Muscle of arm (tissue), 12 donors: ENCODE measurements around the gene PLEKHF1. TPM values are rescaled to one million over a fixed set of nuclear protein-coding genes. Genes with fewer than 3 reads are reported as not detected.
"Not testable (repeated sequence)": the region's sequence is repeated elsewhere in the genome, so short reads cannot be mapped to it uniquely, and the experiment has no call there.

Source experiments
- DNase-seq: peaks from one replicate; pipeline ENCODE4 v3.0.0-alpha.2; 2013
- polyA plus RNA-seq, 12 donors: library from polyadenylated mRNA; unstranded; fragments of 120-200 nt; gene quantifications; one replicate each; pipeline ENCODE4 v1.2.1, GENCODE V29; 2013; ENCODE audit not compliant: insufficient read length in 12 of 12

The PLEKHF1 gene
- polyA plus RNA-seq, 12 donors: 2.5 to 5.5 (median 3.5) TPM; not detected in 2

DNA sequence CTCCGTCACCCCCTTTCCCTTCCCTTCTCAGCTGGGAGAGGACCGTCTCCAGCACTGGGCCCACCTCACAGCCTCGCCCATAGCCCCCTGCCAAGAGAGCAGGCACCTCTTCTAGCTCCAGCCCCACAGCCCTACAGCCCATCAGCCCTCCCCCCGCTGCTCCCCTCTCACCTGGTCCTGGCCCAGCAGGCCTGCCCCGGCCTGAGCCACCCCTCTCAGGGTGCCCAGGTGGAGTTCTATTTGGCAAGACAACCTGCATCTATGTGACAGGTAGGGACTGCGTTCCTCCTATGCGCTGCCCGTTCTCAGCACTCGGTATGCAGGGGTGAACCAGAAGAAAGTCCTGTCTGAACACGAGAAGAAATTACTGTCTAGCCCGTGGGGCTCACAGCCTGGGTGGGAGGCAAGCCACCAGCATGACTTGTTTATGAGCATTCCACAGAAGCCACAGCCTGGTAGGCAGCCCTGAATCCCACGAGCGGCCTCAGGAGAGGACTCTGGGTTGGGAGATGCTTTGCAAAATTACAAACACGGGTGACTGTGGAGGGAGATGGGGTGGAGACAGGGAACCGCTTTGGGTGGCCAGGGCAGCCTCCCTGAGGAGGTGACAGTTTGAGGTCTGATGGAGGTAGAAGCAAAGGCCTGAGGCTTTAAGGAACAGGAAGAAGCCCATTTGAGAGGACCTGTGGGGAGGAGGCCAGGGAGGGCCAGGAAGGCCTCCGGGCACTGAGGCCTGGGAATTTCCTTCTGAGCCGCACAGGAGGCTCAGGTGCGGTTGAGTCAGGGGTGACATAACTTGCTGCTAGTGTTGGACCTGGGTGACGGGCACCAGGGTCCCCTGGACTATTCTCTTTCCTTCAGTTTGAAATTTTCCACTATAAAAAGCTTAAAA is 1.2 kb upstream of the PLEKHF1 start:
- no peak for DNase-seq

DNA sequence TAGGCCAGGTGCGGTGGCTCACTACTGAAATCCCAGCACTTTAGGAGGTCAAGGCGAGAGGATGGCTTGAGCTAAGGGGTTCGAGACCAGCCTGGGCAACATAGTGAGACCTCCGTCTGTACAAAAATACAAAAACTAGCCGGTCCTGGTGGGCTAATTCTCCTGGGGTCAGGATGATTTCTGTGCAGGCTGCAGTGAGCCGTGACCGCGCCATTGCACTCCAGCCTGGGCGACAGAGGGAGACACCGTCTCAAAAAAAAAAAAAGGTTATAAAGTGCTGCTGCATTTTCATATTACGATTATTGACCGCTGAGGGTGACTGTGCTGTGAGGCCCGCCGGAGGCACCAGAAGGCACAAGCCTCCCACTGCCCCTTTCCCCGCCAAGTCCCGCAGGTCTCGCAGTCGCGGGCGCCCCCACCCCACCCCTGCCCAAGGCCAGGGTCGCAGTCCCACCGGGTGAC is 477 bp upstream of the PLEKHF1 start:
- no peak for DNase-seq

DNA sequence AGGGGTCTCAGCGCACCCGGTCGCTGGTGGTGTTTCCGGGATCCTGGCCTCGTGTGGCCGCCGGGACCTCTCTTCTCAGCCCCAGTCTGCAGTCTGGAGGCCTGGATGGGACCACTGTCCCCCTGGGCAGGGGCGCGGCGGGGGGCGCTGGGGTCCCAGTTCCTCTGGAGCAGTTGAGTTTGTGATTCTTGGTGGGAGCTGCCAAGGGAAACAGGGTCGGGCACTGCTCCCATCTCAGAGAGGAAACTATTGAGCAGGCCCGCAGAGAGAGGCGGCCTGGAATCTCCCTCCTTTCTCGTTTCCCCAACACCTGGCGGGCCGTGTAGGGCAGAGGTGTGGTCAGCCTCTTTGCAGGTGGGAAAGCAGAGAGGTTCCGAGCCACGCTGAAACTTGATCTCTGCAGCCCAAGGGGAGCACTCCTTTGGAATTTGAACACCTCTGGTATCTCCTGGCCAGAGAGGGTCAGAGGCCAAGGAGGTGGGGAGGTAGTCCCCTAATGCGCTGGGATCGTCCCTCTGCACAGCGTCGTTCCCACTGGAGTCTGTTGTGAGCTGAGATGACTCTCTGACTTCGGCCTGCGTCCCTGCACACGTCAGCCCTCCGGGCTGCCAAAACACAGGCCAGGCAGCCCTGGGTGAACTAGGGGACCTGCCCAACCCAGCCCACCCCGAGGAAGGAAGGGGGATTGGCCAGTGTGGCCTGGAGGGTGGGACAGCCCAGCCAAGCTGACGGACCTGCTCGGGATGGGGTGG is 741 bp downstream of the PLEKHF1 start:
- no peak for DNase-seq

DNA sequence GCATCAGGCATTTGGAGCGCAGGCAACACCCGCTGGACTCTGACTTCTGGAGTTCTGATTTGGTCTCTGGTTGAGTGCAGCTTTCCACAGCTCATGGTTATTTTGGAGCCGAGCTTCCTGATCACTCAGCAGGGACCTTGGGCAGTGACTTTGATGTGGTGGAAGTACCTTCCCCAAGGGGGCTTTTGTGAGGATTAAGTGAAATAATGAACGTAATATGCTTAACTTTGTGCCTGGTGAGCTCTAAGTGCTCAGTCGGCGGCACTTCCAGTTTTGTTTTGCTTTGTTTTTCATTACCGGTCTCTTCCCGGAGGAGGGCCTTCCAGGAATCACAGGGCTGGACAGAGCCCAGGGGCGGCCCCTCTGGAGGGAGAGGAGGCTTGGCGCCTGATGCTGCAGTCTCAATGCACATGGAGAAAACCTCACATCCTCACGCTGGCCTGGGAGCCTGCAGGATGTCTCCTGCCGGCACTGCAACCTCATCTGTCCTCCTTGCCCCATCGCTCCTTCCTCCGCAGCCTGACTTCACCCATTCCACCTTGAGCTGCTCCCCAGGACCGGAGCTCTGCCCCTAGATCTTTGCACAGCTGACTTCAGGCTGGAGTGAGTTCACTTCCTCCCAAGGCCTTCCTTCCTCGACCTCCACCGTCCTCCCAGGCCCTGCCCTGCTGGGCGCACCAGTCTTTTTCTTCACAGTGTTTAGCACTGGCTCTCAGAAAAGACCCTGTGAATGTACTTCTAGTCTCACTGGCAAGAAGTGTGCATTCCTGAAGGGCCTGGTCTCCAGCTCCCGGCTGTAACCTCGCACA is 1.5 kb downstream of the PLEKHF1 start:
- DNase-seq: peak; percentile 85

DNA sequence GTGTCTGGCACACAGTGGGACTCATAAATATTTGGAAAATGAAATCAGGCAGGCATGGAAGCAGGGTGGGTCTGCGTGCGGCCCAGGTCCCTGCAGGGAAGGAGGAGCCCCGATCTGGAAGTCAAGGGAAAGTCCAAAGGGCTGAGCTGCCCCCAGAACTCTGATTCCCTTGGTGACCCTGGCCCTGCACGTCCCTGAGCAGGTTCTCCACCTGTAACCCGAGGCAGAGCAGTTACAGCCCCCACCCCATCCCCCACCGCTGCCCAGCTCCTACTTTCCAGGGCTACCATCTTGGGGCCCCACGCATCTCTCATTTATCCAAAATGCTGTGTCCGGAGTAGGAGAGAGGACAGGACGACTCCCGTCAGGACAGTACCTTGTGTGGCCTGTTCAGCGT is 2.1 kb downstream of the PLEKHF1 start:
- DNase-seq: no peak

DNA sequence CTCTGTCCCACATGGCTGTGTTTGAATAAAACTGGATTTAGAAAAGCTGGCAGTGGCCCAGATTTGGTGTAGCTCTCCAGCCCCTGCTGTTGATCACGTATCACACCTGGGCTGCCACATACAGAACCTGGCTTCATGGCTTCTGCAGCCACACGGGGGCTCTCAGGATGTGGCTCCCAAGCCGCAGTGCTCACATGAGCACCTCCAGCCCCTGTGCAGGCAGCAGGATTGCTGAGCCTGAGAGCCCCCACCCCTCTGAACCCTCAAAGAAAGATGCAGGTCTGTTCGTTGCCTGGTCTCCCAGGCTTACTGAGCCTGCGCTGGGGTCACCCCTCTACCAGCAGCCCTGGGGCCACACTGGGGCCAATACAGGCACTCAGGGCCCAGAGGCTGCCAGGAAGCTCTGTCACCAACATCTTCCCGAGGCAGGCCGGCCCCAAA is 2.7 kb downstream of the PLEKHF1 start:
- no peak for DNase-seq

DNA sequence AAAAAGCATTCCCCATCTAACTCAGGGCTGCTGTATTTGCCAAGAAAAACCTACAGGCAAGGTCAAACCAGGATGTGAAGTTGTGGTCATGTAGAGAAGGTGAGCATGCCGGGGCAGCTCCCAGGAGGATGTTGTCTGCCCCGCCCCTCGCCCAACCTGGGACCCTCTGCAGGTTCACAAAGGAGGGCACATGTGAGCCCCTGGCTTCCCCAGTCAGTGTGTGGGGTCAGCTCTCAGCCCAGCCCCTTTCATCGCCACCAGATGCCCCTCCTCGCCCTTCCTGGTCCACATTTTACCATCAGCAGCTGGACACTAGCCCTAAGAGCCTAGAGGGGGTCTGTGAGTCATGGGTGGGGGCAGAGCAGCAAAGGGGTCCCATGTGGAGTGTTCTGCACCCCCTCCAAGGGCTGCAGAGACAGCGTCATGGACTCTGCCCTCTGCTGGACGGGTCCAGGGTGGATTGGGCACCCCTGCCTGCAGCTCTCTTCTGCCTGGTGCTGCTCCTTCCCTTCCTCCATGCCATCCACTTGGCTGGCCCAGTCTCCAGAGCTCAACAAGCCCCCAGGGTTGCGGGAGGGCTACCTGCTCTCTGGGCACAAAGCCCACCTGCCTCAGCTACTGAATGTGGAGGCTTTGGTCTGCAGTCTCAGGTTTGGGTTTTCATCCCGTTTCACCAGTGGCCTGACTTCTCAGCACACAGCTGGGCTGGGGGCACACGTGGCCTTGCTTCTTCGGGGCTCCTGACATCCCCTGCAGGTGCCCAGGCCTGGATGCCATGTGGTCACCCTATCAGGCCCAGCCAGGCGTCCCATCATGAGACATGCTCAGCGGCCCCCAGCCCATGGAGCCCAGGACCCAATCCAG is 3.7 kb downstream of the PLEKHF1 start:
- no peak for DNase-seq

DNA sequence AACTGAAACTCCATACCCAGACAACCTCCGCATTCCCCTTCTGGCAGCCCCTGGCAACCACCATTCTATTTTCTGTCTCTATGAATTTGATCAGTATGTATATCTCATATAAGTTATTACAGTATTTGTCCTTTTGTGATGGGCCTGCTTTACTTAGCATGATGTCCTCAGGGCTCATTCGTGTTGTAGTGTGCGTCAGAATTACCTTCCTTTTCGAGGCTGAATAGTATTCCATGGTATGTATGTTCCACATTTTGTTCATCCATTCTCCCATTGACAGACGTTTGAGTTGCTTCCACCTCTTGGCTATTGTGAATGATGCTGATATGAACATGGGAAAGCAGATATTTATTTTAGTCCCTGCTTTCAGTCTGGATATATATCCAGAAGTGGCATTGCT is 5.0 kb downstream of the PLEKHF1 start:
- no peak for DNase-seq

DNA sequence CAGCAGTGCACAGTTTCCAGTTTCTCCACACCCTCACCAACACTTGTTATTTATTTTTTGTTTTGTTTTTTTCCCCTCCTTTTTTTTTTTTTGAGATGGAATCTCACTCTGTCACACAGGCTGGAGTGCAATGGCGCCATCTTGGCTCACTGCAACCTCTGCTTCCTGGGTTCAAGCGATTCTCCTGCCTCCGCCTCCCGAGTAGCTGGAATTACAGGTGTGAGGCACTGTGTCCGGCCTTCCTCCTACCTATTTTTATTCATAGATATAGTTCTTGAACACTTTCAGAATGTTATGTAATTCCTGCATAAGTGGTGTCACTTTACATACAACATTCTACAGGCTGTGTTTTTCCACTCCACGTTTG is 5.7 kb downstream of the PLEKHF1 start:
- DNase-seq: not testable (repeated sequence)

DNA sequence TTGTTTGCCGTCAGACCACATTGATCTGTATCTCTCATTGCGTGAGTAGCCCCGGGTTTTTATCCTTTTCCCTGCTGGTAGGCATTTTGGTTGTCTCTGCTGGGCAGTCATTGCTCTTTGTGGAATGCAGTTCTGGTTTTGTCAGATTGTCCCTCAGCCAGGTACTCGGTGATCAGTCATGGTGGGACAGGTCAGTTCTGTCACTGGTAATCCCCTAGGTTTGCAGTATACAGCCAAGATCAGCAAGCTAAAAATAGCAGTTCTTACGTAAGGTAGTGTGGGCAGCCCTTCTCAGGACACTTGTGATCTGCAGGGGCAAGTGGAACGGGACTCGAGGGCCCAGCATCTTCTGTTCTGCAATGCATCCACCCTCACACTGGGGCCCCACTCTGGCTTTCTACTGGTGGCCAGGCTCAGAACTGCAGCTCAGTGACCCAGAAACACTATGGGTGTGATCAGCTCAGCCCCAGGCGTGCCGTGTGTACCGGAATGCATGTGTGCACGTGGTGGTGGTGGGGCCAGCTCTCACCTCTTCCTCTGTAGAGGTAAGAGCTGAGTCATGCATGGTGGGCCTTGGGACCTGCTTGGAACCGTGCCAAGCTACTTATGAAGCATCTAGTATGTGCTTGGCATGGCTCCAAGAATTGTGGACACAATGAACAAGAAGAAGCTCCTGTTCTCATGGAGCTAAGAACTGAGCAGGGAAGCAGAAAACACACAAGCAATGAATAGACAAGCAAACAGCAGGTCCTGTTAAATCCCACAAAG is 6.3 kb downstream of the PLEKHF1 start:
- no peak for DNase-seq

DNA sequence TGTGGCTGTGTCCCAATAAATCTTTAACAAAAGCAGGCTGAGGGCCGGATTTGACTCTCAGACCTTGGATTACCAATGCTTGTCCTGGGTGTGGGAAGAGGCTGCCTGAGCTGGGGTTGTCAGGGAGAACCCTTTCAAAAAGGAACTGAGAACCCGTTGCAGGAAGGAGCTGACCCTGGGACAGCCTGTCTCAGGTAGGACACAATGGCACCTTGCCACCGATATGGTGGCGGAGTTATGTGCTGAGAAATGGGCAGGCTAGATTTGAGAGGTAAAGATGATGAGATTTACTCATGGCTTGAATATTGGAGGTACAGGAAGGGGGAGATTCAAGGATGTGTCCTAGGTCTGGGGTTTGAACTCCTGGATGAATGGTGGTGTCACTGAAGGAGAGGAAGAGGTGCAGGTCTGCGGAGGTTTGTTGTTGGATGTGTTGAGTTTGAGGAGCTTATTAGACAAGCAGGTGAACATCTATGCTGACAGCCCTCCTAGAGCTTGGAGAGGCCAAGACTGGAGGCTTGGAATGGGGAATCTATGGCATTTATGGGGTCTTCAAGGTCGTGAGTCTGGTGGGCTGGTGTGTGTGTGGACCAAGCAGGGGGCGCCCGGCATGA is 7.2 kb downstream of the PLEKHF1 start:
- no peak for DNase-seq

DNA sequence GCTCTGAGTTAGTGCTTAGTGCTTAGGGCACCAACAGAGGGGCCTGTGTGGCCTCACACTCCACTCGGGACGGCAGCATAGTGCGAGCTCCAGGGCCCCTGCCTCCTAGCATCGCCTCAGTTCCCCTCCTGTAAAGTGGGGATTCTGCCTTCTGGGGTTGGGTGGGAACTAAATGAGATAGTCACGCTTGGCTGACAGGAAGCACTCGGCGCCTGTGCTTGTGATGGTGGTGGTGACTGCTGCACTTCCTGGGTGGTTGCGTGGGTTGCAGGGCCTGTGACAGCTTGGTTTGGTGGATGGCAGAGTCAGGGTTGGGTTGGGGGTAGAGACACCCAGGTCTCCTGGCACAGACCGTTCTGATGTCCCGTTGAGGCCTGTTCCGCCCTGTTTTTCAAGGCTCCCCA is 7.7 kb downstream of the PLEKHF1 start:
- DNase-seq: no peak

DNA sequence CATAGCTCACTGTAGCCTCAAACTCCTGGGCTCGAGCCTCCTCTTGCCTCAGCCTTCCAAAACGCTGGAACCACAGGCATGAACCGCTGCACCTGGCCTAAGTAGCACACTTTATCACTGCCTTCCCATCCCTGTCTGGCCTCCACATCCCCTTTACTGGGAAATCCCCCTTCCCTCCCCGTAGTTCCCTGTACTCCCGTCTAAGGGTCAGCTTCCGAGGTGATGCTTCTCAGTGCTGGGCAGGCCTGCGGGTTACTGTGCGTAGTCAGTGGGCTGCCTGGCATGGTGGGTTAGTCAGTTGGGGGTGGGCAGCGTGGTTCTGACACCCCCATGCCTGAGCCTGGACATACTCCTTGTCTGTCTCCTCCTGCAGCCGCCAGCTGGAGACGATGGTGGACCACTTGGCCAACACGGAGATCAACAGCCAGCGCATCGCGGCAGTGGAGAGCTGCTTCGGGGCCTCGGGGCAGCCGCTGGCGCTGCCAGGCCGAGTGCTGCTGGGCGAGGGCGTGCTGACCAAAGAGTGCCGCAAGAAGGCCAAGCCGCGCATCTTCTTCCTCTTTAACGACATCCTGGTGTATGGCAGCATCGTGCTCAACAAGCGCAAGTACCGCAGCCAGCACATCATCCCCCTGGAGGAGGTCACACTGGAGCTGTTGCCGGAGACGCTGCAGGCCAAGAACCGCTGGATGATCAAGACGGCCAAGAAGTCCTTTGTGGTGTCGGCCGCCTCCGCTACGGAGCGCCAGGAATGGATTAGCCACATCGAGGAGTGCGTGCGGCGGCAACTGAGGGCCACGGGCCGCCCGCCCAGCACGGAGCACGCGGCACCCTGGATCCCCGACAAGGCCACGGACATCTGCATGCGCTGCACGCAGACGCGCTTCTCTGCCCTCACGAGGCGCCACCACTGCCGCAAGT is 8.4 kb downstream of the PLEKHF1 start:
- DNase-seq: no peak

DNA sequence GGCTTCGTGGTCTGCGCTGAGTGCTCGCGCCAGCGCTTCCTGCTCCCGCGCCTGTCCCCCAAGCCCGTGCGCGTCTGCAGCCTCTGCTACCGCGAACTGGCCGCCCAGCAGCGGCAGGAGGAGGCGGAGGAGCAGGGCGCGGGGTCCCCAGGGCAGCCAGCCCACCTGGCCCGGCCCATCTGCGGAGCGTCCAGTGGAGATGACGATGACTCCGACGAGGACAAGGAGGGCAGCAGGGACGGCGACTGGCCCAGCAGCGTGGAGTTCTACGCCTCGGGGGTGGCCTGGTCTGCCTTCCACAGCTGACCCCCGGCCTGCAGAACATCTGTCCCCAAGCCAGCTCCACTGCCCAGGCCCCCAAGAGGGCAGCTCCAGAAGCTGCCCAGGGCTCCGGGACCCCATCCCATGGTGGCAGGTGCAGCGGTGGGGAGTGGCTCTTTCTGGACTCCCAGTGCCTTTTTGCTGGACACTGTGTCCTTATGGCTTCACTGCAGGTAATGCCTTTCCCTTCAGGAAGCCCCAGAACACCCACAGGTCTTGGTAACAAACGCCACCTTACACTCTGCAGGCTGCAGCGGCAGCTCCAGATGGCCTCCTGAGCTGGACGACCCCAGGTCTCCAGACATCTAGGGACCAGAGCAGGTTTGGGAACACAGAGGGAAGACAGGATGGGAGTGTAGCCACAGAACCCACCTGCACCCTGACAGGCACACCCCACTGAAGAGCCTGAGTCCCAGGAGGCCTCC is 9.3 kb downstream of the PLEKHF1 start:
- DNase-seq: no peak

DNA sequence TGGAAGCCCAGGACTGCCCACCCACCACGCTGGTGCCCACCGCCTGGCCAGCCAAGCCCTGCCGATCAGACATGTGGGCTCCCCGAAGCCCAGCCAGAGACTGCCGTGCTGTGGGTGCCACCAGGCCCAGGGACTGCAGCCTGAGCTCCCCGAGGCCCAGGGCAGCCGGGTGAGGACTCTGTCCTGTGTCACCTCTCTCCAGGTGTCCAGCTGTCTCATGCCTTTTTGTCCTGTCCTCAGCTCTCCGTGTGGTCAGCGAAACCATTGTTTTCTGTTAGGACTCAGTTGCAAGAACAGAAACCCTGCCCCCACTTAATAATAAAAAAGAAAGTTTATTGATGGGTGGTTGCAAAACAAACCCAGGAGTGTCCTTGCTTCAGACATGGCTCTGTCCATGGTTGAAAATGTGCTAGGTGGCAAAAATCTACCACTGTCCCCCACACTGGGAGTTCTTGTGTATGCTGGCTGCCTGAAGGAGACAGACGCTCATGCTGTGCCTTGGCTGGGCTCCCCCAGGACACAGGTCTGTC is 9.9 kb downstream of the PLEKHF1 start:
- no peak for DNase-seq

DNA sequence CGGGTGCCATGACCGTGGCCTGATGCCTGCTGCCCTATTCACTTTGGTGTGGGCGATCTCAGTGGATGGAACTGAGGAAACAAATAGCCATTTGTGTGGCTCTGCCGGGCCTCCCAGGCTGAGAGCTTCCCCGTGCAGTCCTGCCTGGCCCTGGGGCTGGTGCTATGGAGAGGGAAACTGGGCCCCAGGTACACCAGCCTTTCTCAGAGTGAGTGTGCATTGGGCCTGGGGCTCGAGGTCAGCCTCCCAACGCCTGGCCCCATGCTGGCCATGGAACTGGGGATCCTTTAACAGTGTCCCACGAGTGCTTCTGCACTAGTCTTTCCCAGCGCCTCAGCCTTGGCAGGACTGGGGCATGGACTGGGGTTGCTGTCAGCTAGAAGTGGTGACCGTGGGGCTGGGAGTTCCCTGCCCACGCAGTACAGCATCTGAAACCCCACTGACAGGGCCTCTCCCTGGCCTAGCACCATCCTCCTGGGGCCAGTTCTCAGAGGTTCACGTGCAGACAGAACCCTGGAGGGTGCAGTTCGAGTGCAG is 10.5 kb downstream of the PLEKHF1 start:
- DNase-seq: no peak

DNA sequence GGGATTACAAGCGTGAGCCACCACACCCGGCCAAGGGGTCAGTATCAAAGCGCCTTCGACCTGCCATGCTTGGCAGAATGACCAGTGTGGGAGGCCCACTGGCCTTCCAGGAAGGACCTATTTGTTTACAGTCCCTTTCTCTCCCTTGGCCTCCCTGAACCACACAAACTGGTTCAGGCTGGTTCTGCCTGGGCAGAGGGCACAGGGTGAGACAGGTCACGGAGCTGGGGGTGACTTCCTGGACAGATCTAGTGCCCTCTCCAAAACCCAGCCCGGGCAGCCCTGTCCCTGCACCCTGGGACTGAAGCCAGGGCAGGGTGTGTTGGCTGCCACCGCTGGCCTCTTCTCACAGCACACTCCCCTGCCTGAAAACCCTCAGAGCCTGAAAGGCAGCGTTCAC is 11.3 kb downstream of the PLEKHF1 start:
- DNase-seq: no peak
